Peyer's patch (tissue), 4 donors: ENCODE measurements around the gene MAEA. TPM values are rescaled to one million over a fixed set of nuclear protein-coding genes. Genes with fewer than 3 reads are reported as not detected.

Source experiments
- DNase-seq, 3 donors: peaks; one replicate each; pipeline ENCODE4 v3.0.0-alpha.2; 2017 to 2019
- H3K27ac ChIP-seq, 4 donors: fragments of 200-600 bp; sonication (generic); one replicate each; pipeline ENCODE4 v1.5.1; 2016 to 2019
- H3K27me3 ChIP-seq, 2 donors: fragments of 200-600 bp; sonication (generic); one replicate each; pipeline ENCODE4 v1.5.1; 2019
- H3K36me3 ChIP-seq, 3 donors: fragments of 200-600 bp; sonication (generic); one replicate each; pipeline ENCODE4 v1.5.1; 2016 to 2019
- H3K4me1 ChIP-seq, 4 donors: fragments of 200-600 bp; sonication (generic); one replicate each; pipeline ENCODE4 v1.5.1; 2016 to 2019
- H3K4me3 ChIP-seq, 4 donors: fragments of 200-600 bp; sonication (generic); 1 replicate in 3 of 4; 2 replicates in 1 of 4; pipeline ENCODE4 v1.5.1; 2016 to 2019; ENCODE audit warnings: mild to moderate bottlenecking in 1 of 4
- H3K9me3 ChIP-seq, 4 donors: fragments of 200-600 bp; sonication (generic); one replicate each; pipeline ENCODE4 v1.5.1; 2016 to 2019; ENCODE audit warnings: mild to moderate bottlenecking in 1 of 4
- POLR2A ChIP-seq, 2 donors: fragments of 450-650 bp; IDR thresholded peaks; one replicate each; pipeline ENCODE4 v1.5.1; 2017; ENCODE audit warnings: antibody characterized with exemption in 2 of 2, mild to moderate bottlenecking in 2 of 2, moderate library complexity in 2 of 2
- total RNA-seq, 4 donors: library from RNA; depleted of rRNA; stranded (reverse); fragments of >200 nt; gene quantifications; one replicate each; pipeline ENCODE4 v1.1.0, GENCODE V29; 2016
- TF ChIP-seq, protein P1 (sequence below), 6 experiments: fragments of 450-650 bp in 4 of 6; fragments of 200-600 bp in 2 of 6; sonication (generic) in 1 of 6; IDR thresholded peaks; one replicate each; pipeline ENCODE4 v1.5.1; 2017 to 2019; ENCODE audit warnings: antibody characterized with exemption in 6 of 6, mild to moderate bottlenecking in 3 of 6, moderate library complexity in 1 of 6

The MAEA gene
- total RNA-seq, 4 donors from 2014 or later, result 112 to 200 (median 143) TPM

DNA sequence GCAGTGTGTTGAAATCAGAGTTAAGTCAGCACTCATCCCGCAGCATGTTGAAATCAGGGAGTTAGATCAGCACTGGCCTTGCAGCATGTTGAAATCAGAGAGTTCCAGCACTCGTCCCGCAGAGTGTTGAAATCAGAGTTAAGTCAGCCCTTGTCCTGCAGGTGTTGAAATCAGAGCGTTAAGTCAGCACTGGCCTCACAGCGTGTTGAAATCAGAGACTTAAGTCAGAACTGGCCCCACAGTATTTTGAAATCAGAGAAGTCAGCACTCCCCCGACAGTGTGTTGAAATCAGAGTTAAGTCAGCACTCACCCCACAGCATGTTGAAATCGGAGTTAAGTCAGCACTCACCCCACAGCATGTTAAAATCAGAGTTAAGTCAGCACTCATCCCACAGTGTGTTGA is 46.4 kb downstream of the MAEA start:
- H3K36me3 ChIP-seq, result peaks cover 0 to 87% (median 0%) of the 10 kb centered on the region in 3 donors
- no peak overlapping the region for H3K4me3 ChIP-seq
- peak overlapping the region in 1 of 4 donors; percentile 75 for H3K27ac ChIP-seq

DNA sequence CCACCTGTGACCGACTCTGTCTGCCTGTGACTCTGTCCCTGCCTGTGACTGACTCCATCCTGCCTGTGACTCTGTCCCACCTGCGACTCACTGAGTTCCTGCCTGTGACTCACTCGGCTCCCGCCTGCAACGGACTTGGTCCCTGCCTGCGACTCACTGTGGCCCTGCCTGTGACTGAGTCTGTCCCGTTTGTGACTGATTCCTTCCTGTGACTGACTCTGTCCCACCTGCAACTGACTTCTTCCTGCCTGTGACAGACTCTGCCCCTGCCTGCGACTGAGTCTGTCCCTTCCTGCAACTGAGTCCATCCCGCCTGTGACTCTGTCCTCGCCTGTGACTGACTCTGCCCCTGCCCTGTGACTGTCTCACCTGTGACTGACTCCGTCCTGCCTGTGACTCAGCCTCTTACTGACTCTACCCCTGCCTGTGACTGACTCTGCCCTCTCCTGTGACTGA is 47.7 kb downstream of the MAEA start:
- Histone ChIP-seq H3K27ac (peak overlapping the region in 3 of 4 donors; percentile 60 to 75 (median 64)), H3K9me3 (no peaks in the 10 kb centered on the region), H3K36me3 (peaks cover 0 to 84% (median 0%) of the 10 kb centered on the region in 3 donors), H3K4me3 (no peak overlapping the region), H3K4me1 (no peaks in the 10 kb centered on the region), H3K27me3 (no peaks in the 10 kb centered on the region)
- TF ChIP-seq, protein P1, sequence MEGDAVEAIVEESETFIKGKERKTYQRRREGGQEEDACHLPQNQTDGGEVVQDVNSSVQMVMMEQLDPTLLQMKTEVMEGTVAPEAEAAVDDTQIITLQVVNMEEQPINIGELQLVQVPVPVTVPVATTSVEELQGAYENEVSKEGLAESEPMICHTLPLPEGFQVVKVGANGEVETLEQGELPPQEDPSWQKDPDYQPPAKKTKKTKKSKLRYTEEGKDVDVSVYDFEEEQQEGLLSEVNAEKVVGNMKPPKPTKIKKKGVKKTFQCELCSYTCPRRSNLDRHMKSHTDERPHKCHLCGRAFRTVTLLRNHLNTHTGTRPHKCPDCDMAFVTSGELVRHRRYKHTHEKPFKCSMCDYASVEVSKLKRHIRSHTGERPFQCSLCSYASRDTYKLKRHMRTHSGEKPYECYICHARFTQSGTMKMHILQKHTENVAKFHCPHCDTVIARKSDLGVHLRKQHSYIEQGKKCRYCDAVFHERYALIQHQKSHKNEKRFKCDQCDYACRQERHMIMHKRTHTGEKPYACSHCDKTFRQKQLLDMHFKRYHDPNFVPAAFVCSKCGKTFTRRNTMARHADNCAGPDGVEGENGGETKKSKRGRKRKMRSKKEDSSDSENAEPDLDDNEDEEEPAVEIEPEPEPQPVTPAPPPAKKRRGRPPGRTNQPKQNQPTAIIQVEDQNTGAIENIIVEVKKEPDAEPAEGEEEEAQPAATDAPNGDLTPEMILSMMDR (IDR thresholded peaks at IDR 0.05), result no peak
- TF ChIP-seq POLR2A (IDR thresholded peaks at IDR 0.05), result no peak
- DNase-seq, result peak in 2 of 3 donors; percentile 72 to 81

More for the DNA sequence above, 46.4 kb downstream of the MAEA start:
- no peaks in the 10 kb centered on the region for H3K27me3 ChIP-seq
- TF ChIP-seq, protein P1 (IDR thresholded peaks at IDR 0.05), result no peak
- TF ChIP-seq POLR2A (IDR thresholded peaks at IDR 0.05), result no peak
- no peak for DNase-seq
- no peaks in the 10 kb centered on the region for H3K9me3 ChIP-seq
- H3K4me1 ChIP-seq, result no peaks in the 10 kb centered on the region

DNA sequence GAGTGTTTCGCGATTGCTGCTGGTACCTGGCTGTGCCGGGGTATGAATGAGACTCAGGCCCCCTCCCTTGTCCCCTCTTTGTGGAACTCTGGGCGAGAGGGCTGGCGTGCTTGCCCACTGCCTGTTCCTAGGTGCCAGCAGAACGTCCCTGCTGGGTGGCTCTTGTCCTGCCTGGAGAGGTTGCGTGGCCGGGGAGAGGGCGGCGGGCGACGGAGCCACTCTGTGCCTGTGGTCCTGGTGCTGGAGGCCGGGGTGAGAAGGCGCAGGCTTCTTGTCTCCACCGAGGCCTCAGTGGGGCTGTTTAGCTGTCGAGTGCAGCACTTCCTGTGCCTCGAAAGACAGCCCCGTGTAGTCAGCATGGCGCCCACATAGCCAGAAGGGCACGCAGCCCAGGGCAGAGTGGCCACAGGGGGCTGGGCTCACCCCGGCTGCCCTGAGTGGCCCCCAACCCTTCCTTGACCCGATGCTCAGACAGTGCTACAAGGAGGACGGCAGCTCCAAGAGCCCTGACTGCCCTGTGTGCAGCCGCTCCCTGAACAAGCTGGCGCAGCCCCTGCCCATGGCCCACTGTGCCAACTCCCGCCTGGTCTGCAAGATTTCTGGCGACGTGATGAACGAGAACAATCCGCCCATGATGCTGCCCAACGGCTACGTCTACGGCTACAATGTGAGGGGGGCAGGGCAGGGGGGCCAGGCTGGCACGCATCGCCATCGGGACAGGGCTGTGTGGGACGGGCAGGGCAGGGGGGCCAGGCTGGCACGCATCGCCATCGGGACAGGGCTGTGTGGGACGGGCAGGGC is 48.5 kb downstream of the MAEA start:
- no peaks in the 10 kb centered on the region for H3K9me3 ChIP-seq
- no peaks in the 10 kb centered on the region for H3K27me3 ChIP-seq
- peaks cover 0 to 76% (median 0%) of the 10 kb centered on the region in 3 donors for H3K36me3 ChIP-seq
- TF ChIP-seq, protein P1 (IDR thresholded peaks at IDR 0.05), result no peak
- TF ChIP-seq POLR2A (IDR thresholded peaks at IDR 0.05), result no peak
- peak overlapping the region in 3 of 4 donors; percentile 60 to 75 (median 64) for H3K27ac ChIP-seq
- H3K4me1 ChIP-seq, result no peaks in the 10 kb centered on the region
- no peak for DNase-seq
- H3K4me3 ChIP-seq, result no peak overlapping the region

DNA sequence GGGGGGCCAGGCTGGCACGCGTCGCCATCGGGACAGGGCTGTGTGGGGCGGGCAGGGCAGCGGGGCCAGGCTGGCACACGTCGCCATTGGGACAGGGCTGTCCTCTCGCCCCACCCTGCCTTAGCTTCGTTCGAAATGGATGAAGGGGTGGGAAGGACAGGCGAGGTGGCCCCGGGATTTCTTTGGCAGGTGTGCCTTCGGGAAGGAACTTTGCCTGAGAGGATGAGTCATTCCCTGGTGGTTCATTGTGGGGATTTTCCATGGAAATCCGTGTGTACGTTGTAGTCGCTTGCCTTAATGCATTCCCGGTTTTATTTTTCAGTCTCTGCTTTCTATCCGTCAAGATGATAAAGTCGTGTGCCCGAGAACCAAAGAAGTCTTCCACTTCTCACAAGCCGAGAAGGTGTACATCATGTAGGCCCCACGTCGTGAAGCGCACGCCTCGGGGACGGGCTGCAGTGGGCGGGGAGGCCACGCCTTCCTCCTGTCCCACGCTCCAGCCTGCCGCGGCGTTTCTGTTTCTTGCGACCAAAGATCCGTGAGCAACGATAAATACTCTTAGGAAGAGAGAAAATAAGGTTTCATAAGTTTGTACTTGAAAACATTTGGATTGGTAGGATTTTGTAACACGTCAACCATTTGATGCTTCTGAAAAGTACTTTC is 49.2 kb downstream of the MAEA start:
- Histone ChIP-seq H3K9me3 (no peaks in the 10 kb centered on the region), H3K27me3 (no peaks in the 10 kb centered on the region), H3K27ac (peak overlapping the region in 2 of 4 donors; percentile 60 to 75), H3K4me3 (no peak overlapping the region), H3K36me3 (peaks cover 0 to 73% (median 0%) of the 10 kb centered on the region in 3 donors), H3K4me1 (no peaks in the 10 kb centered on the region)
- TF ChIP-seq, protein P1 (IDR thresholded peaks at IDR 0.05), result no peak
- no peak for TF ChIP-seq POLR2A (IDR thresholded peaks at IDR 0.05)
- DNase-seq, result no peak

DNA sequence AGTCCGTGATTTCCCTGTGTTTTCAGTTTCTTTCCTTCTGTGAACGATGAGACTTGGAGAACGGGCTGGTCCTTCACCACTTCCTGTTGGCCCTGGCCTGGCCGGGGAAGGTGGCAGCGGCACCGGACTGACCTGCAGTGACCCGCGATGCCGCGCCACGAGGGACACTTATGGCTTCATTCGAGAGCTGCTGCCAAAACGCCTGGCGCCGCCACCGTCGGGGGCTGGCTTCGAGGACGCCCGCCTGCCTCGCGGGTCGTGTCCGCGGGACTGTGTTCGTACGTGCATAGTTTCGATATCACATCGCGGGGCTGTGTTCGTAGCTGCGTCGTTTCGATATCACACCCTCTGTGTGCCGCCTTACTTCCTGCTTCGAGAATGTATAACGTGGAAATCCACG is 49.8 kb downstream of the MAEA start:
- H3K9me3 ChIP-seq, result no peaks in the 10 kb centered on the region
- peaks cover 0 to 68% (median 0%) of the 10 kb centered on the region in 3 donors for H3K36me3 ChIP-seq
- H3K27ac ChIP-seq, result no peak overlapping the region
- H3K27me3 ChIP-seq, result no peaks in the 10 kb centered on the region
- H3K4me3 ChIP-seq, result no peak overlapping the region
- H3K4me1 ChIP-seq, result no peaks in the 10 kb centered on the region
- TF ChIP-seq, protein P1 (IDR thresholded peaks at IDR 0.05), result no peak
- TF ChIP-seq POLR2A (IDR thresholded peaks at IDR 0.05), result no peak
- no peak for DNase-seq
